ENCODE measurements around the gene TSSK3. TPM values are rescaled to one million over a fixed set of nuclear protein-coding genes. Genes with fewer than 3 reads are reported as not detected.

The TSSK3 gene
- polyA plus RNA-seq, 1 donor (not counting 4 experiments of a cell fraction or from before 2014, with no cell fraction given): 0.14 TPM

DNA sequence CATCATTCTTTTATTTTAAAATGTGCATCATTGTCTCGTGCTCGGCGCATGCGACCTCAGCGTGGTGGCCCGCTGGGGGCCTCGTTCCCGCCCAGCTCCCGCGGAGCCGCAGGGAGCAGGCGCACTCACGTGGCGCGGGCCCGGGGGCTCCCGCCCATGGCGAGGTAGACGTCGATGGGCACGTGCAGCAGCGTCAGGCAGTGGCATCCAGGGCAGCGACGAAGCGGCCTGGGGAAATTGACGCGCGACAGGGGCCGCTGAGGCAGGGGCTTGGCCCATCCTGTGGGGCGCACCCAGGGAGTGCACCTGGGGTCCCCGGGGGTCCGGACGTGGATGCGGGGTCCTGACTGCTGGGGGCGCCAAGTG, 1.0 kb upstream of the TSSK3 start:
- Histone ChIP-seq H3K36me3 (ENCODE audit: control insufficient read depth in 2 of 2, extremely low read depth in 1 of 2, insufficient read depth in 2 of 2, low read length in 2 of 2) (peaks cover 6 to 8% of the 10 kb centered on the region in 2 experiments), H3K4me2 (ENCODE audit: control insufficient read depth, extremely low read depth, insufficient read depth, low read depth, low read length) (no peak overlapping the region), H2AFZ (ENCODE audit: control insufficient read depth, low read length) (no peak overlapping the region), H3K4me1 (ENCODE audit: control insufficient read depth, extremely low read depth, insufficient read depth, low read length) (no peaks in the 10 kb centered on the region), H3K9ac (ENCODE audit: control insufficient read depth, extremely low read depth, insufficient read depth, low read length) (no peak overlapping the region), H3K27me3 (ENCODE audit: control insufficient read depth, extremely low read depth, insufficient read depth, low read length) (no peaks in the 10 kb centered on the region), H3K79me2 (ENCODE audit: control insufficient read depth, insufficient read depth, low read length) (no peaks in the 10 kb centered on the region), H3K9me1 (ENCODE audit: control insufficient read depth, extremely low read depth, insufficient read depth, low read length) (no peaks in the 10 kb centered on the region), H3K27ac (ENCODE audit: control insufficient read depth, insufficient read depth, low read length) (no peak overlapping the region), H4K20me1 (ENCODE audit: control insufficient read depth, extremely low read depth, insufficient read depth, low read length) (no peaks in the 10 kb centered on the region), H3K9me3 (ENCODE audit: control insufficient read depth, low read depth, low read length) (no peaks in the 10 kb centered on the region), H3K4me3 (ENCODE audit: control insufficient read depth in 2 of 3, extremely low read depth in 1 of 3, insufficient read depth in 2 of 3, low read depth in 1 of 3, low read length in 3 of 3) (no peak overlapping the region)
- DNase-seq (ENCODE audit: low read depth, low spot score): no peak
- FAIRE-seq: no peak
- no peak for TF ChIP-seq EZH2 (IDR thresholded peaks at IDR 0.05; ENCODE audit: low read length)
- TF ChIP-seq, protein P1, sequence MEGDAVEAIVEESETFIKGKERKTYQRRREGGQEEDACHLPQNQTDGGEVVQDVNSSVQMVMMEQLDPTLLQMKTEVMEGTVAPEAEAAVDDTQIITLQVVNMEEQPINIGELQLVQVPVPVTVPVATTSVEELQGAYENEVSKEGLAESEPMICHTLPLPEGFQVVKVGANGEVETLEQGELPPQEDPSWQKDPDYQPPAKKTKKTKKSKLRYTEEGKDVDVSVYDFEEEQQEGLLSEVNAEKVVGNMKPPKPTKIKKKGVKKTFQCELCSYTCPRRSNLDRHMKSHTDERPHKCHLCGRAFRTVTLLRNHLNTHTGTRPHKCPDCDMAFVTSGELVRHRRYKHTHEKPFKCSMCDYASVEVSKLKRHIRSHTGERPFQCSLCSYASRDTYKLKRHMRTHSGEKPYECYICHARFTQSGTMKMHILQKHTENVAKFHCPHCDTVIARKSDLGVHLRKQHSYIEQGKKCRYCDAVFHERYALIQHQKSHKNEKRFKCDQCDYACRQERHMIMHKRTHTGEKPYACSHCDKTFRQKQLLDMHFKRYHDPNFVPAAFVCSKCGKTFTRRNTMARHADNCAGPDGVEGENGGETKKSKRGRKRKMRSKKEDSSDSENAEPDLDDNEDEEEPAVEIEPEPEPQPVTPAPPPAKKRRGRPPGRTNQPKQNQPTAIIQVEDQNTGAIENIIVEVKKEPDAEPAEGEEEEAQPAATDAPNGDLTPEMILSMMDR (optimal IDR thresholded peaks at IDR 0.05 in 1 of 3, IDR thresholded peaks at IDR 0.05 in 1 of 3, conservative IDR thresholded peaks at IDR 0.05 in 1 of 3; ENCODE audit: extremely low read depth in 1 of 3, insufficient read depth in 2 of 3, low read length in 3 of 3): no peak
- dilution Hi-C loops (cut with MboI; ENCODE audit: extremely low pct_ligation_motif_present, low sequenced_read_pairs): no loop called here

DNA sequence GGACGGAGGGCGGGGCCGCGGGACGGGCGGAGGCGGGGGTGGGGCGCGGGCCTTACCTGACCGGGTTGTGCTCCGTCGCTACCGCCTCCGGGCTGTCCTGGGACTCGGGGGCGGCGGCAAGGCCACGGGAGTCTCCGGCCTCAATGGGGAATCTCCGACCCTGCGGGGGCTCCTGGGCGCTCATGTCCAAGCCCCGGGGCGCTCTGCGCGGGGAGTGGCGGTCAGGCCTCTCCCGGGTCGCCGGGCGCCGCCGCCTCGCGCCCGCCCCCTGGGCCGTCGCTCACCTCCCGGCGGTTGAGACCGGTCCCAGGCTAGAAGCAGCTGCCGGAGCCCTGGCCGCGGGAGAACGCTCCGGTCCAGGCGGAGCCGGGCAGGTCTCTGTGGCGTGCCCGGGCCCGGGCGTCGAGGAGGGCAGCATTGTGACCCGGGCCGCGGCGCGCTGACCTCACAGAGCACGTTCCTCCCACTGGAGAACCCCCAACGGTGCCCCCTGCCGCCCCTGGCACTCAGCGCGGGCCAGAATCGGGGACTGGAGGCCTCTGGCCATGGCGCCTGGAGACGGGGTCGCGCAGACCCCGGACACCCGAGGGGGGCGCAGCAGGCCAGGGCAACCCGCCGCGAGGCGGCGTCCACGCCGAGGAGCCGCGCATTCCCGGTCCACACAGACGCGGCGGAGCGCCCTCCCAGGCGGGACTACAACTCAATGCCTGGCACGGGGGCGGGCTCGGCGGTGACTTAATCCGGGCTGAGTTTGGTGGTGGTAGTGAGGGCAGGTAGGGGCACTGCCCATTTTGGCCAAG, 465 bp upstream of the TSSK3 start:
- dilution Hi-C loops (cut with MboI; ENCODE audit: extremely low pct_ligation_motif_present, low sequenced_read_pairs): no loop called here
- H2AFZ ChIP-seq (ENCODE audit: control insufficient read depth, low read length): no peak overlapping the region
- H3K79me2 ChIP-seq (ENCODE audit: control insufficient read depth, insufficient read depth, low read length): no peaks in the 10 kb centered on the region
- DNase-seq (ENCODE audit: low read depth, low spot score): no peak
- H3K27ac ChIP-seq (ENCODE audit: control insufficient read depth, insufficient read depth, low read length): no peak overlapping the region
- no peaks in the 10 kb centered on the region for H3K27me3 ChIP-seq (ENCODE audit: control insufficient read depth, extremely low read depth, insufficient read depth, low read length)
- no peak for TF ChIP-seq EZH2 (IDR thresholded peaks at IDR 0.05; ENCODE audit: low read length)
- TF ChIP-seq, protein P1 (optimal IDR thresholded peaks at IDR 0.05 in 1 of 3, IDR thresholded peaks at IDR 0.05 in 1 of 3, conservative IDR thresholded peaks at IDR 0.05 in 1 of 3; ENCODE audit: extremely low read depth in 1 of 3, insufficient read depth in 2 of 3, low read length in 3 of 3): peak in 2 of 3 experiments; percentile 26 to 54
- H3K4me2 ChIP-seq (ENCODE audit: control insufficient read depth, extremely low read depth, insufficient read depth, low read depth, low read length): peak overlapping the region; percentile 73
- peaks cover 11 to 12% of the 10 kb centered on the region in 2 experiments for H3K36me3 ChIP-seq (ENCODE audit: control insufficient read depth in 2 of 2, extremely low read depth in 1 of 2, insufficient read depth in 2 of 2, low read length in 2 of 2)
- peak overlapping the region; percentile 34 for H3K9ac ChIP-seq (ENCODE audit: control insufficient read depth, extremely low read depth, insufficient read depth, low read length)
- no peak for FAIRE-seq
- H3K9me3 ChIP-seq (ENCODE audit: control insufficient read depth, low read depth, low read length): no peaks in the 10 kb centered on the region
- H3K4me3 ChIP-seq (ENCODE audit: control insufficient read depth in 2 of 3, extremely low read depth in 1 of 3, insufficient read depth in 2 of 3, low read depth in 1 of 3, low read length in 3 of 3): peak overlapping the region; percentile 18 to 51 (median 36)
- no peaks in the 10 kb centered on the region for H3K9me1 ChIP-seq (ENCODE audit: control insufficient read depth, extremely low read depth, insufficient read depth, low read length)
- H3K4me1 ChIP-seq (ENCODE audit: control insufficient read depth, extremely low read depth, insufficient read depth, low read length): no peaks in the 10 kb centered on the region
- no peaks in the 10 kb centered on the region for H4K20me1 ChIP-seq (ENCODE audit: control insufficient read depth, extremely low read depth, insufficient read depth, low read length)

All from keratinocyte (primary cell).